Measurements from ENCODE around the gene SRP72.

DNA sequence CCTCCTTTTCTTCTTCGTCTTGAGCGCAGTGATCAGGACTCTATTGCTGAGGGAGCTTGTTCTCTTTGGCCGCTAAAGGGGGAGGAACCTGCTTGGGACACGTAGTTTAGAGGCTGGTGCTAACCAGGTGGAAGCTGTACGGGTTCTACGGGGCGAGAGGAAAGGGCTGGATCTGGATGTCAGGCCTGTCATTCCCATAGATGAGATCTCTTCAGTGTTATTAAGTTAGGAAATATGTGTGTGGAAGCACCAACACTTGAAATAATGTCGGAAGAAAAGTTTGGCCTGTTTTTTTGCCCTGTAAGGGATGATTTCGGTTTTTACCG, 643 bp downstream of the SRP72 start:
- no peak for TF ChIP-seq POLR2AphosphoS5 (IDR thresholded peaks at IDR 0.05; ENCODE audit: low read depth, low read length)
- no peak for TF ChIP-seq TAF1 (IDR thresholded peaks at IDR 0.05; ENCODE audit: borderline replicate concordance, low read depth, low read length)
